CD4-positive, alpha-beta T cell treated with Interleukin-15 for 1 hour (primary cell): Measurements from ENCODE around the gene FNTB.
"Not testable (repeated sequence)": the region's sequence is repeated elsewhere in the genome, so short reads cannot be mapped to it uniquely, and the experiment has no call there.

Experiments used
- DNase-seq: peaks from one replicate; pipeline ENCODE4 v3.0.0-alpha.2; 2020

Gene FNTB

DNA sequence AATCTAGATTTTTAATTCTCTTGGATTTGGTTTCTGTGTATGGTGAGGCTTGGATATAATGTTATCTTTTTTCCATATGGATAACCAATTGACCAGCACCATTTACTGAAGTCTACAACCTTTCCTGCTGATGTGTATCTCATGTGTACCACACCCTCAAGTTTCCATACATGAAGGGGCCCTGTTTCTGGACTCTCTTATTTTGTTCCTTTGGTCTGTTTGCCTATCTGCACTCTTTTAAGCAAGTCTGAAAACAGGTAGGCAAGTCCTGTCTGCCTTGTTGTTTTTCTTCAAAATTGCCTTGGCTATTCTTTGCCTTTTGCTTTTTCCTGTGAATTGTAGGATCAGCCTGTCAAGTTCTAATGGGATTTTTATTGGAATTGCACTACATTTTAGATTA is 71.0 kb downstream of the FNTB start:
- DNase-seq, result no peak

DNA sequence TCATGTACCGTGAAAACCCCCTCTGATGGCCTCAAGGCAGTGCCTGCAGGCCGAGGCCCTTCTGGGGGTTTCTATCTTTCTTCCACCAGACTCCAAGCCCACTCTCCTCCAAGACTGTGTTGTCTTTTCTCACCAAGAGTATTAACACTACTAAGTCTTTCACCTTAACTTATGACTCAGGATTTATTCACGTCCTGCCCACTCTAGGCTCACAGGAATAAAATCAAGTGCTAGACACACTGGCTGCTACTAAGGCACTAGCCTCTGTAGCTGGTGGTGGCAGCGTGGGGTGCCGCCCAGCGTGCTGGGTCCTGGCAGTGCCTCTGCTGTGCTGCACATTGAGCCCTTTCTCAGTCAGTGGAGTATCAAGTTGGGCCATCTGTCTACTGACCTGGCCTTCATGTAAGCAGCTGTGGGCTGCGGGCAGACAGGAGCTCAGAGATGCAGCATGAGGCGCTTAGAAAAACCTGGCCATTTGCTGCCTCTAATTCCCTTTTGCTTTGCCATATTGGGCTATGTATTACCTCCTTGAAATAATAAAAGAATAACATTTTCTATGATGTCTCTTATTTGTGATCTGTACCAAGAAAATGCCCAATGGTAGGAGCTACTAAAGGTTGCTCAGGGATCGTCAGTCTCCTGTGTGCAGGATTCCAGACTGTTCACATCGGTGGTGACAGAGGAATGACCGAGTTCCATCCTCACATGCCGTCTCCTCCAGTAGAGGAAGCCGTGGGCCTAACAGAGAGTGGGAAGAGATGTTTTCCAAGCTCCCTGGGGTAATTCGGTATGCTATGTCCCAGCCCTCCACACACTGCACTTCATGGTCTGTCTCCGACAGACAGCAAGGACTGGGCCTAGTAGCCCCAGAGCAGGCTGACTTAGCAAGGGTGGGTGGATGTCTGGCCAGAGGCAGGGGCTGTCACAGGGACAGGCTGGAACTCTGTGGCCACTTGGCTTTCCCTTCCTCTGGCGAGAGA is 75.7 kb downstream of the FNTB start:
- DNase-seq, result no peak

DNA sequence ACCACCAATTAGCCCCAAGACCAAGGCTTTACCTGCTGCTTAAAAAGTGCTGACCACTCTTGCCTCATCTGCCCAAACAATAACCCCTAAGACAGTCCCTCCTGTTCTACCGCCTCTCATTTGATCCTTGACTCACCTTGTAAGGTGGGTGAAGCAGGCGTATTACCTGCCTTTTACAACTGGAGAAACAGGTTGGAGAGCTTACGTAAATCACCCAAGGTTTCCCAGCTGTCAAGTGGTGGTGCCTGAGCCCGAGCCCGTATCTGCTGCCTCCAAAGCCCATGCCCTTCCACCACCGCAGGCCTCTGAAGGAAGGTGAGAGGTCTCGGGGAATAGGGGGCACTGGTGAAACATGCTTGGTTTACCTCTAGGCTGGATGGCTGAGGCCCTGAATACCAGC is 79.0 kb downstream of the FNTB start:
- DNase-seq, result no peak

DNA sequence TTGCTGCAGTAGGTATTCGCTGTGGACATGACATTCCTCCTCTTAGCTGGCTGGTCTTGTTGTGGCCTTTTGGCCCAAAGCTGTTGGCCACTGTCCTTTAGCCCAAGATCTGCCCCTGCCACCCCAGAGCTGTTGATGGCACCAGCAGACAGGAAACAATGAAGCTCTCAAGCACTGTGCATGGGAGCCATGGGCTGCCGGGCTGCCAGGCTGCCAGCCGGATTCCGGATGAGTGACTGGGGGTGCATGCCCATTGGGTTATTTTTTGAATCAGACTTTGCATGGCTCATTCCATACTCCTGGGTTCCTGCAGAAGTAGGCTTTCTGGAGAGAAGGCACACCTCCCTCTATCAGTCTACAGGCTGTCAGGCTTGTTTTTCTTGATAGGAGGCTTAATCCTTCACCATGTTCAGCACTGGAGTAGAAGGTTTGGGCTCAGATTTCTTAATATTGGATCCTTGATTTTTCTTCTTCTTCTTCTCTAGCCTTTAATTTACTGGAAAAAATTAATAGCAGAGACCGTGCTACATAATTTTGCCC is 83.2 kb downstream of the FNTB start:
- DNase-seq, result no peak

GRCh38 chr14:65070471-65070976 is 83.8 kb downstream of the FNTB start:
- no peak for DNase-seq

DNA sequence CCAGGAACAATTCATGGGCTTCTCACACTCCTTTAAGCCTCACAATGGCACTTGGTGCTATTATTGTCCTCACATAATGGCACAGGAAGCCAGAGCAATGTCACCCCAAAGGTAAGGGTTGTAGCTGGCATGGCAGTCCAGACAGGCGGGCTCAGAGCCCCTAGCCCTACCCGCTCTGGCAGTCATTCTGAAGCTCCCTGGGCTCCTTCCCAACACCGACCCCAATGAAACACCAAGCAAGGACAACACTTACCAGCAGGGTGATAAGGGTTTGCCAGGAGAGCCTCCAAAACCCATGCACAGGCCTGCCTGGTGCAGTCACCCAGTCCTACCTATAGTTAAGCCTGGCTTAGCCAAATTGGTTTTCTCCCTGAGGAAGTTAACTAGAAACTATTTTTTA is 84.8 kb downstream of the FNTB start:
- no peak for DNase-seq

- no peak for DNase-seq
These were observed 85.6 kb downstream of the FNTB start for GRCh38 chr14:65072256-65072655.

DNA sequence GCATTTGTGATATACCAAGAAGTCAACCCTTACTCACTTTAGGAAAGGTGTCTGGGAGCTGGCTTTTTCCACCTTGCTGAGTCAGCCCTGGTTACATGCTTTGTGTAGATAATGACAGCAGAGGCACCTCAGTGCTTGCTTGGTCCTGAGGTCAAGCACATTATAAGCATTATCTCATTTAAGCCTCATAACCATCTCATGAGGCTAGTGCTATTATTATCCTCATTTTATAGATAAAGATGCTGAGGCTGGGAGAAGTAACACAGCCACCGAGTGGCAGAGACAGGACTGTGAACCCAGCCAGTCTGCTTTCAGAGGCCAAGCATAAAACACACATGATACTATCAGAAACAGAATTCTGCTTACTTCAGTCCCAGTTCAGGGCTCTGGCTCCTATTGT is 86.2 kb downstream of the FNTB start:
- DNase-seq, result no peak

DNA sequence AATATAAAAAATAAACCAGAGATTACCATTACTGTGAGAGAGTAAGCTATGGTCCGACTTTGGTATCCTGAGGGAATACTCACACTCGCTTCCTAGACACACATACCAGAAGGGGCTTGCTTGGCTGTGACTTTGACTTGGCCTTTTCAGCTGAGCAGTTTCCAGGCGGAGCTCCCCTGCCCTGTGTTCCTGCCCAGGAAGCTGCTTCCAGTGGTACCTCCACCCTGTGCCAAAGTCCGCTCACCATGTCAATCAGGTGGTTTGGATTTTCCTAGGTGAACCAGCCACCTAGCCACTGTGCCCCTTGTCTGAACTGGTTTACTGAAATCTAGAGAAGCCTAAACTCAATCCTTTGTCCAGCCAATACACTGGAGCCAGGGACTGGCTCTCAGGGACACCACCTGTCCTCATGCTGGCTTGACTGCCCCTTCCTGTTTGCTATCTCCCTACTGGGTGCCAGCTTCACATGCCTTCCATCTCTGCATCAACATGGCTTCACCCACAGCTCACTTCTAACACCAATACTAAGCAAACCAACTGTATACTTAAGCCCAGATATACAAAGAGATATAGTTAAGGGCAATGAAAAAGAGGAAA is 87.0 kb downstream of the FNTB start:
- DNase-seq, result no peak

- DNase-seq, result peak; percentile 30
These were observed 87.9 kb downstream of the FNTB start for GRCh38 chr14:65074449-65075150.

GRCh38 chr14:65075628-65076325 is 89.1 kb downstream of the FNTB start:
- no peak for DNase-seq

- no peak for DNase-seq
These were observed 90.6 kb downstream of the FNTB start for GRCh38 chr14:65077318-65077717.

DNA sequence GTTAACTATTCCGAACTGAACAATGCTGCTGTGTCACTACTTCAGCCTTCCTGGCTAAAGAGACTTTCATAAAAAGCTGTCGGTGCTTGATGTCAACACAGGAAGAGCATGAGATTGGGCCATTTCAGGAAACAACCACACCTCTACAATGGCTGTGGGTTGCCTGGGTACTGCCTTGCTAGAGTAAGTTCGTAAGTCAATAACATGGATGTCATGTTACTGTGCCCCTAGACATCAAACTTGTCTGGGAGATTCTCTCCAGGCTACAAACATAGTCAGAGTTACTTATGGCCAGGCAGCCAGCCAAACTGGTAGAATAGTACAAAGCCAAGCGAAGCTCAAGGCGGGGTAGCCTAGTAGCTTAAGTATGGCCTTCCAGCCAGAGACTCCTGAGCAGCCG is 92.5 kb downstream of the FNTB start:
- no peak for DNase-seq

DNA sequence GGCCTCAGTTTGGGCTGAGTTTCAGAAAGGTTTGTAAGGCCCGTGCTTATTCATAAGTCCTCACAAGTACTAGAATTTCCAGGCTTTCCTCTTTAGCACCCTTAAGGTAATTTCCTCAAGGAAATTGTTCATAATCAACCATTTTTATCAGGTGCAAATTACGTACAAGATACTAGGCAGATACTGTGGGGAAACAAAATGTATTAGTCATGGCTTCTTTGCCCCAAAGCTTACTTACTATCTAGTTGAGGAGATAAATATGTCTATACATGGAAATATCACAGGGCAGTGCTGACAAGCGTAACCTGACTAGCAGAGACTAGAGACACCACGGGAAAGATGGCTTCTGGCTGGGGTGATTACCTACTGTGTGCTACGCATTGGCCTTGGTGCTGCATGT is 93.1 kb downstream of the FNTB start:
- DNase-seq, result no peak

DNA sequence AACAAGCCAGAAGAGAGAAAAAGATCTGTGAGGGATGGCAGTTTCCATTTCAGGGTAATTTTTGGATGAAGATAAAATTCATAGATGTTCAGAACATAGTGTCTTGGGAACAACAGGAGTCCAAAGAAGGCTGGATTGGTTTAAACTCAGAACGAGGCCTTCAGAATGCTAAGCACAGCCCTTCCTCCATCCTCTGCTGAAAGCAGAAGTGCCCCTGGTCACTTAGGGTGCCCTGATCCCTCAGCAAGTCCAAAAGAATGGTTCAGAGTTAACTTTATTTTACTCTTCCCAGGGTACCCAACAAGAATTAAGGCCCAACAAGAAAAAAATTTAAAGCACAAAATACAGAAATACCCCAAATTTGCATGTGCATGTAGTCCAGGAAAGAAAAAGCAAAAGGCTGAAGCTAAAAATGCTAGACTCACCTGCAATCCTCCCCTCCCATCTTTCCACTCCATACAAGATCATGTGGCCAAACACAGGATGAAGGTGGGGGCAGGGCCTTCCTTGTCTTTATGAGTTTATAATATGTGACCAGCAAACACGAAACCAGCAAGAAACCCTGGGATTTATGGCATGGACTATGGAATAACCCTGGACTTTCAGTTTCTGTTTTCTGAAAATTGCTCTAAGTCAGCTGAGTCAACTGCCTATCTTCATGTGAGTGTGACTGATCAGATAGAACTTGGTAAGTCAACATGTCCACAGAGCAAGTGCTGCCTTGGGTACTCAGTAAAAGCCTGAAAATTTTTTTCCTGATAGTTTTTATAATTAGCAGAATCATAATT is 94.5 kb downstream of the FNTB start:
- DNase-seq, result no peak

DNA sequence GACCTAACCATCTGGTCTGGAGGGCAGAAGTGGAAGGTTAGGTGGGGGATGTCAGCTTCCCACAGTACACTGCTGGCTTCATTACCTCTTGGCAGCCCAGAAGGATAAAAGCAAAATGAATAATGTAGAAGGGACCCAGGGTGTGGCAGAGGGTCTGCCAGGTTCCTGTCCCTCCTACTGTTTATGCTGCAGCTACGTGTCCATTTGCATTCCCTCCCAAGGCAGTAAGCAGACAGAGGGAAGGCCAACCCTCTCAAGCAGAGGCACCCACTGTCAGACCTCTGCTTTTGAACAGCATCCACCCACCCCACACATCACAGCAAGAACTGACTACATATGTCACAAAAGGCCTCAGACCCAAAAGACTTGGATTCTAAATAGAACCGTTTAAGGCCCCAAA is 96.2 kb downstream of the FNTB start:
- DNase-seq, result no peak

DNA sequence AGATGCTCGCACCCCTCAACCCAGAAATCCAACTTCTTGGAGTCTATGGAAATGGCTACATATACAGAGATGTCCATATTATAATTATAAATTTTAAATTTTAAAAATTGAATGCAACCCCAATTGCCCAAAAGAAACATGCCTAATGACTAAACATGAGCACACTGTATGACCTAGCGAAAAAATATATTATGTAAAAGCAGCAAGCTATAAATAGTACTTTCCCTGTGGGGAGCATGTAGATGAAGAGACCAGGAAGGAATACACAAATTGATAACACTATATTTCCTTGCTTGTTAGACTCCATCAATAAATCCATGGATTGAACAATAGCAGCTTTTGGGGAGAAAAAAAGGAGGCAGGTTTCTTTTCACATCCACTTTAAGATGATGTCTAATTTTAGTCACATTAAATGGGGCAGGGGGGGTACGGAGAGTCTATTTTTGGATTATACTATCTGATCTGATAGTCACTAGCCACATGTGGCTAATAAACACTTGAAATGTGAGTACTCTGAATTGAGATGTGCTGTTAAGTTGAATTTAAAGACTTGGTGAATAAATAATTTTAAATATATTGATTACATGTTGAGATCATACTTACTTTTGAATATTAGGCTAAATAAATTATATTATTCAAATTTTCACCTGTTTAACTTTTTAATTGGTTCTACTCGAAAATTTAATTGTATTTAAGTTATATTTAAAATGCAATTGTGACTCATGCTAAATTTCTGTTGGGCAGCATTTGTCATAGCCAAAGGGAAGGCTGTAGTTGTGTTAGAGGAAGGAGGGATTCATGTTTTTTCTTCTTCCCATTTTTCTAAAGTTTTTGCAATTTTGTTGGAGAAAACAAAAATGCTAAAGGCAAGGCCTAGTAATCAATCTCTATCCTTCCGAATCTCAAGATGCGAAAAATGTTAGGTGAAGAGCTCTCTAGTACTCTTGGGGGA is 98.1 kb downstream of the FNTB start:
- DNase-seq, result no peak

- not testable (repeated sequence) for DNase-seq
These were observed 100.0 kb downstream of the FNTB start for GRCh38 chr14:65086686-65087085.

- DNase-seq, result not testable (repeated sequence)
These were observed 101.1 kb downstream of the FNTB start for GRCh38 chr14:65087835-65088234.

GRCh38 chr14:65092349-65092748 is 105.7 kb downstream of the FNTB start:
- no peak for DNase-seq
